HCT116 (cell line): Measurements from ENCODE around the gene TENM3.

Experiments used
- ATF3 ChIP-seq: IDR thresholded peaks from 2 replicates; pipeline ENCODE4 v1.6.1; 2012
- CTCF ChIP-seq, 3 experiments: fragments of 200-600 bp in 1 of 3; sonication (generic) in 1 of 3; IDR thresholded peaks in 2 of 3; conservative IDR thresholded peaks in 1 of 3; 2 replicates each; pipeline ENCODE4 v1.5.1; 2012 to 2017; ENCODE audit warnings: low read depth in 2 of 3, low read length in 2 of 3, antibody characterized with exemption in 1 of 3, borderline replicate concordance in 1 of 3, control low read depth in 1 of 3, mild to moderate bottlenecking in 1 of 3, mixed read lengths in 1 of 3, mixed run types in 1 of 3, moderate library complexity in 1 of 3; ENCODE audit not compliant: insufficient read depth in 1 of 3
- EGR1 ChIP-seq: IDR thresholded peaks from 2 replicates; pipeline ENCODE4 v1.6.1; 2012; ENCODE audit warnings: low read depth
- JUND ChIP-seq: IDR thresholded peaks from 2 replicates; pipeline ENCODE4 v1.6.1; 2012
- MAX ChIP-seq: IDR thresholded peaks from 2 replicates; pipeline ENCODE4 v1.6.1; 2012
- POLR2A ChIP-seq: IDR thresholded peaks from 2 replicates; pipeline ENCODE4 v1.7.0; 2011; ENCODE audit warnings: borderline replicate concordance; ENCODE audit not compliant: insufficient read depth, insufficient read length; ENCODE audit errors: extremely low read depth
- POLR2AphosphoS5 ChIP-seq: IDR thresholded peaks from 2 replicates; pipeline ENCODE4 v1.6.1; 2011; ENCODE audit warnings: mild to moderate bottlenecking, low read depth, low read length, moderate library complexity
- RAD21 ChIP-seq: IDR thresholded peaks from 2 replicates; pipeline ENCODE4 v1.6.1; 2012; ENCODE audit warnings: low read depth, mild to moderate bottlenecking
- REST ChIP-seq: IDR thresholded peaks from 2 replicates; pipeline ENCODE4 v1.6.1; 2012; ENCODE audit warnings: low read depth

GRCh38 chr4:182242787-182243186 is 415 bp upstream of the TENM3 start:
- TF ChIP-seq CTCF (IDR thresholded peaks at IDR 0.05 in 2 of 3, conservative IDR thresholded peaks at IDR 0.05 in 1 of 3; ENCODE audit: borderline replicate concordance in 1 of 3, insufficient read depth in 1 of 3, low read depth in 2 of 3, low read length in 2 of 3) = no peak
- TF ChIP-seq EGR1 = no peak
- no peak for TF ChIP-seq ATF3
- no peak for TF ChIP-seq RAD21
- TF ChIP-seq POLR2AphosphoS5 = no peak
- no peak for TF ChIP-seq POLR2A
- TF ChIP-seq REST = no peak
- no peak for TF ChIP-seq JUND
- TF ChIP-seq MAX = no peak
